Esophagus muscularis mucosa (tissue), 4 donors: ENCODE data around the gene DAPK3. TPM values are rescaled to one million over a fixed set of nuclear protein-coding genes. Genes with fewer than 3 reads are reported as not detected.

Experiments
- DNase-seq: peaks from one replicate; pipeline ENCODE4 v3.0.0-alpha.2; 2017; ENCODE audit errors: extremely low spot score
- H3K27ac ChIP-seq, 4 donors: fragments of 200-600 bp; sonication (generic); replicated peaks in 1 of 4; 1 replicate in 3 of 4; 2 replicates in 1 of 4; pipeline ENCODE4 v1.5.1; 2016 to 2019; ENCODE audit warnings: mild to moderate bottlenecking in 1 of 4
- H3K27me3 ChIP-seq, 4 donors: fragments of 200-600 bp; sonication (generic); one replicate each; pipeline versions ENCODE4 v1.5.1 to v1.6.0; 2016 to 2019
- H3K36me3 ChIP-seq, 4 donors: fragments of 200-600 bp; sonication (generic); one replicate each; pipeline ENCODE4 v1.5.1; 2016 to 2019
- H3K4me1 ChIP-seq, 4 donors: fragments of 200-600 bp; sonication (generic); one replicate each; pipeline ENCODE4 v1.5.1; 2016 to 2019
- H3K4me3 ChIP-seq, 4 donors: fragments of 200-600 bp; sonication (generic); 1 replicate in 2 of 4; 2 replicates in 2 of 4; pipeline ENCODE4 v1.5.1; 2016 to 2019; ENCODE audit warnings: mild to moderate bottlenecking in 4 of 4, moderate library complexity in 1 of 4
- H3K9me3 ChIP-seq, 4 donors: fragments of 200-600 bp; sonication (generic); 1 replicate in 3 of 4; 2 replicates in 1 of 4; pipeline ENCODE4 v1.5.1; 2016 to 2019
- CTCF ChIP-seq, 3 experiments: fragments of 200-600 bp in 2 of 3; fragments of 450-650 bp in 1 of 3; sonication (generic) in 2 of 3; IDR thresholded peaks; one replicate each; pipeline ENCODE4 v1.5.1; 2017 to 2019; ENCODE audit warnings: antibody characterized with exemption in 3 of 3, mild to moderate bottlenecking in 2 of 3, moderate library complexity in 1 of 3
- EP300 ChIP-seq: sonication (generic); formaldehyde crosslinking; IDR thresholded peaks from one replicate; pipeline ENCODE4 v1.6.1; 2017; ENCODE audit warnings: antibody characterized with exemption
- POLR2A ChIP-seq: fragments of 450-650 bp; IDR thresholded peaks from one replicate; pipeline ENCODE4 v1.6.1; 2017; ENCODE audit warnings: antibody characterized with exemption, moderate library complexity, mild to moderate bottlenecking, low read depth
- POLR2AphosphoS5 ChIP-seq, 2 donors: sonication (generic); formaldehyde crosslinking; IDR thresholded peaks; one replicate each; pipeline ENCODE4 v1.6.1; 2017; ENCODE audit warnings: antibody characterized with exemption in 2 of 2
- WGBS: methylation state at CpG from one replicate; pipeline ENCODE4 v1.1.5; 2018; 5-methylcytosine and 5-hydroxymethylcytosine counted together
- intact Hi-C: fragments of 100-400 bp; cut with DNase I; formaldehyde crosslinking; loops from one replicate; pipeline ENCODE4 v1.15.1; 2023
- total RNA-seq, 4 donors: library from RNA; depleted of rRNA; stranded (reverse); fragments of >200 nt; gene quantifications; one replicate each; pipeline versions ENCODE4 v1.1.0 to v1.2.1, GENCODE V29; 2016

The DAPK3 gene
- total RNA-seq, 4 donors from 2014 or later = 140 to 226 (median 212) TPM

GRCh38 chr19:3995607-3996006, 24.7 kb upstream of the DAPK3 start:
- Histone ChIP-seq H3K27me3 (no peaks in the 10 kb centered on the region), H3K36me3 (no peaks in the 10 kb centered on the region), H3K4me1 (no peaks in the 10 kb centered on the region), H3K9me3 (no peaks in the 10 kb centered on the region), H3K4me3 (no peak overlapping the region), H3K27ac (no peak overlapping the region)
- TF ChIP-seq EP300 = no peak
- no peak for TF ChIP-seq POLR2A
- no peak for DNase-seq
- intact Hi-C loops = no loop called here
- WGBS = 76% methylated on average over 6 of the region's 6 CpGs

GRCh38 chr19:3990815-3991117, 19.9 kb upstream of the DAPK3 start:
- intact Hi-C loops = no loop called here
- Histone ChIP-seq H3K27ac (no peak overlapping the region), H3K9me3 (no peaks in the 10 kb centered on the region), H3K36me3 (no peaks in the 10 kb centered on the region), H3K4me1 (peaks cover 22 to 27% (median 26%) of the 10 kb centered on the region in 4 donors), H3K4me3 (no peak overlapping the region), H3K27me3 (no peaks in the 10 kb centered on the region)
- TF ChIP-seq CTCF (IDR thresholded peaks at IDR 0.05) (no peak), POLR2AphosphoS5 (IDR thresholded peaks at IDR 0.05) (no peak), EP300 (no peak), POLR2A (no peak)
- no peak for DNase-seq
- WGBS = 71% methylated on average over 3 of the region's 3 CpGs

GRCh38 chr19:3987619-3988371, 16.9 kb upstream of the DAPK3 start:
- Histone ChIP-seq H3K9me3 (no peaks in the 10 kb centered on the region), H3K4me1 (peaks cover 41 to 49% (median 46%) of the 10 kb centered on the region in 4 donors), H3K27me3 (no peaks in the 10 kb centered on the region), H3K4me3 (peak overlapping the region; percentile 24 to 71 (median 34)), H3K27ac (peak overlapping the region in 2 of 4 donors; percentile 53 to 93), H3K36me3 (peaks cover 12 to 16% (median 14%) of the 10 kb centered on the region in 4 donors)
- 9% methylated on average over 30 of the region's 30 CpGs for WGBS
- TF ChIP-seq CTCF (IDR thresholded peaks at IDR 0.05) (peak; percentile 76 to 91 (median 83)), POLR2A (no peak), EP300 (no peak), POLR2AphosphoS5 (IDR thresholded peaks at IDR 0.05) (peak in 1 of 2 donors; percentile 73)
- intact Hi-C loops = loop anchor here (2.0 to 10.0 kb wide), 3 partner anchors 90 to 217 kb away; no protein-coding TSS in a partner anchor
- no peak for DNase-seq

GRCh38 chr19:3986260-3987041, 15.6 kb upstream of the DAPK3 start:
- 5% methylated on average over 21 of the region's 21 CpGs for WGBS

More at GRCh38 chr19:3986260-3987041, 15.6 kb upstream of the DAPK3 start:
- Histone ChIP-seq H3K27me3 (no peaks in the 10 kb centered on the region), H3K4me3 (peak overlapping the region; percentile 71 to 99 (median 84)), H3K36me3 (peaks cover 25 to 29% (median 27%) of the 10 kb centered on the region in 4 donors), H3K4me1 (peaks cover 47 to 62% (median 59%) of the 10 kb centered on the region in 4 donors), H3K27ac (peak overlapping the region; percentile 93 to 98 (median 95)), H3K9me3 (no peaks in the 10 kb centered on the region)
- TF ChIP-seq POLR2AphosphoS5 (IDR thresholded peaks at IDR 0.05) = peak; percentile 24 to 47
- TF ChIP-seq EP300 = no peak
- TF ChIP-seq CTCF (IDR thresholded peaks at IDR 0.05) = peak; percentile 67 to 78 (median 74)
- intact Hi-C loops = loop anchor here (2.0 to 10.0 kb wide), 3 partner anchors 91 to 218 kb away; no protein-coding TSS in a partner anchor
- no peak for DNase-seq
